ENCODE results near the gene VPS13C.

Gene VPS13C

GRCh38 chr15:61946778-61947177, 113.5 kb downstream of the VPS13C start:
- TF ChIP-seq ZFX (IDR thresholded peaks at IDR 0.05; ENCODE audit: borderline replicate concordance): no peak
- TF ChIP-seq CTCF (IDR thresholded peaks at IDR 0.05): no peak
- no peak overlapping the region for H3K27ac ChIP-seq

GRCh38 chr15:61943992-61944391, 116.3 kb downstream of the VPS13C start:
- TF ChIP-seq ZFX (IDR thresholded peaks at IDR 0.05; ENCODE audit: borderline replicate concordance) (no peak), CTCF (IDR thresholded peaks at IDR 0.05) (no peak)
- H3K27ac ChIP-seq: no peak overlapping the region

- TF ChIP-seq ZFX (IDR thresholded peaks at IDR 0.05; ENCODE audit: borderline replicate concordance): no peak
- TF ChIP-seq CTCF (IDR thresholded peaks at IDR 0.05): no peak
- H3K27ac ChIP-seq: no peak overlapping the region
These were observed 122.0 kb downstream of the VPS13C start for GRCh38 chr15:61938249-61938648.

GRCh38 chr15:61936528-61937195, 123.6 kb downstream of the VPS13C start:
- TF ChIP-seq ZFX (IDR thresholded peaks at IDR 0.05; ENCODE audit: borderline replicate concordance): no peak
- no peak overlapping the region for H3K27ac ChIP-seq

GRCh38 chr15:61935493-61935892, 124.8 kb downstream of the VPS13C start:
- TF ChIP-seq ZFX (IDR thresholded peaks at IDR 0.05; ENCODE audit: borderline replicate concordance): no peak
- no peak for TF ChIP-seq CTCF (IDR thresholded peaks at IDR 0.05)
- no peak overlapping the region for H3K27ac ChIP-seq

GRCh38 chr15:61929452-61929851, 130.8 kb downstream of the VPS13C start:
- H3K27ac ChIP-seq: no peak overlapping the region
- no peak for TF ChIP-seq ZFX (IDR thresholded peaks at IDR 0.05; ENCODE audit: borderline replicate concordance)
- TF ChIP-seq CTCF (IDR thresholded peaks at IDR 0.05): no peak

- H3K27ac ChIP-seq: no peak overlapping the region
- TF ChIP-seq ZFX (IDR thresholded peaks at IDR 0.05; ENCODE audit: borderline replicate concordance): no peak
- TF ChIP-seq CTCF (IDR thresholded peaks at IDR 0.05): no peak
These were observed 137.1 kb downstream of the VPS13C start for GRCh38 chr15:61923173-61923572.

GRCh38 chr15:61921093-61921492, 139.2 kb downstream of the VPS13C start:
- TF ChIP-seq ZFX (IDR thresholded peaks at IDR 0.05; ENCODE audit: borderline replicate concordance): no peak
- no peak for TF ChIP-seq CTCF (IDR thresholded peaks at IDR 0.05)
- no peak overlapping the region for H3K27ac ChIP-seq

Data from 22Rv1 (cell line).